GM19193 (cell line): ENCODE results near the gene NOC2L.

ENCODE experiments used
- POLR2A ChIP-seq: IDR thresholded peaks from 4 replicates; pipeline ENCODE4 v1.6.1; 2011; ENCODE audit not compliant: insufficient read depth, insufficient read length; ENCODE audit errors: extremely low read depth

Gene NOC2L

DNA sequence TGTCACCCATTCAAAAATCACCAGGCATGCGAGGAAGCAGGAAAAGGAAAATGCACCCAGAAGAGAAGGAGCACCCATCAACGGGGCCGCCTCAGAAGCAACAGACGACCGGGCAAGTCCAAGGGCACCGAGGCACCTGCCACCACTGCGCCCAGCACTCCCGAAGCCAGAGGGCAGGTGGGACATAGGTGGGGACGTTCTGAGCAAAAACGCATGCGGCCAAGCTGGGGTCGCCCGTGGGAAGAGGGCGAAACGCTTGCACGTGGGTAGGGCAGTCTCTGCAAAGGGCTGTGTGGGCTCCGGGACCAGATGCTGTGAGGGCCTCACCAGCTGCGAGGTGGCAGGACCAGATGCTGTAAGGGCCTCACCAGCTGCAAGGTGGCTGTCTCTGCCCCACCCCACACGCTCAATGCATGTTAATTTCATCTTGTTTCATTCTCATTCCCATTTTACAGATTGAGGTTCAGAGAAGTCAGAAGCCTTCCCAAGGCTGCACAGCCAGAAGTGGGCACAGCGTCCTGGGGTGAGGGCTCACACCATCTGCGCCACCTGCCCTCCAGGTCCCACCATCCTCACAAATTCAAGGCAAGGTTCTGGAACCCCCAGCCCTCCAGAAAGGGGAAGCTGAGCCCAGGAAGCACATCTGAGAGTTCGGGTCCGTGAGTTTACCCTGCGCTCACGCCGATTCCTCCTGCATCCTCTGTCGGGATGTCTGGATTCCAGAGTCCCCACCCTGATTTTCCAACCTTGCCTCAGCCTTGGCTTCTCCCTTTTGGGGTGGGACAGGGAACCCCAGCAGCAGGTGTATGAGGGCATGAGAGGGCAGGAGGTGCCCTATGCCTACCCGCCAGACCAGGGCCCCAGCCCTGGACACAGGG is 43.5 kb downstream of the NOC2L start:
- TF ChIP-seq POLR2A: no peak

DNA sequence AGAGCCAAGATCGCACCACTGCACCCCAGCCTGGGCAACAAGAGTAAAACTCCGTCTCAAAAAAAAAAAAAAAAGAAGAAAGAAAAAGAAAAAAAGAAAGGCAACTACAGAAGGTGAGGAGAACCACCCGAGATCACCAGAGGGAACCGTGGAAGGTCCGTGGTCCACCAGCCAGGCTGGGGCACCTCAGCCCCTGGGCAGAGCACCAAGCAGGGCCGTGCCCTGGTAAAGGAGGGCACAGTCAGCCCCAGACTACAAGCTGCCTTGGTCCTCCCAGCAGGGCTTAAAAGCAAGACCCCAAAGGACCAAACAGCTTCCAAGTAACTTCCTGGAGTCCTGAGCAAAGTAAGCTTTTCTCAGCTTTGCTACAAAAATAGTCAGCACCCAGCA is 44.2 kb downstream of the NOC2L start:
- no peak for TF ChIP-seq POLR2A

DNA sequence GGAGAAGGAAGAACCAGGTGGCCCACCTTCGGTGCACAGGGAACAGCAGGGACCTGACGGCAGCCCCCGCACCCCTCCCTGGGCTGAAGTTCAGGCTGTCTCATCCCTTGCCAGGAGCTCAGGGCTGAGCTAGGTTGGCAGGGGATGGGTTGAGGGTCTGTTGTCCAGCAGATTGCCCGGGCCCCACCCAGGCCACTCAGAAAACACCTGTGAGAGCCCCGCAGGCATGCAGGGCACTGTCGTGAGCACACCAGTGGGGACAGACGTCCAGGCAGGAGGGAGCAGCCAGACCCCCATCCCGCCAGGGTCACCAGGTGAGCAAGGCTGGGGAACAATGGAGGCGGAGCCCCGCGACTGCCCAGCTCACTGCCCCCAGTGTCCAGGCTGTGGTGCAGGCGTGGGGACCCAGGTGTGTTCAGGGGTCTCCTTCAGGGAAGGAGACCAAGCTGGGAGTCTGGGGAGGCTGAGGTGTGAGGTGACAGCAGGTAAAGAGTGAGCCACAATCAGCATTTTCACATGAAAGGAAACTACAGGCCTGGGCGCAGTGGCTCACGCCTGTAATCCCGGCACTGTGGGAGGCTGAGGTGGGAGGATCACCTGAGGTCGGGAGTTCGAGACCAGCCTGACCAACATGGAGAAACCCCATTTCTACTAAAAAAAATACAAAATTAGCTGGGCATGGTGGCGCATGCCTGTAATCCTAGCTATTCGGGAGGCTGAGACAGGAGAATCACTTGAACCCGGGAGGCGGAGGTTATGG is 44.7 kb downstream of the NOC2L start:
- TF ChIP-seq POLR2A: no peak

DNA sequence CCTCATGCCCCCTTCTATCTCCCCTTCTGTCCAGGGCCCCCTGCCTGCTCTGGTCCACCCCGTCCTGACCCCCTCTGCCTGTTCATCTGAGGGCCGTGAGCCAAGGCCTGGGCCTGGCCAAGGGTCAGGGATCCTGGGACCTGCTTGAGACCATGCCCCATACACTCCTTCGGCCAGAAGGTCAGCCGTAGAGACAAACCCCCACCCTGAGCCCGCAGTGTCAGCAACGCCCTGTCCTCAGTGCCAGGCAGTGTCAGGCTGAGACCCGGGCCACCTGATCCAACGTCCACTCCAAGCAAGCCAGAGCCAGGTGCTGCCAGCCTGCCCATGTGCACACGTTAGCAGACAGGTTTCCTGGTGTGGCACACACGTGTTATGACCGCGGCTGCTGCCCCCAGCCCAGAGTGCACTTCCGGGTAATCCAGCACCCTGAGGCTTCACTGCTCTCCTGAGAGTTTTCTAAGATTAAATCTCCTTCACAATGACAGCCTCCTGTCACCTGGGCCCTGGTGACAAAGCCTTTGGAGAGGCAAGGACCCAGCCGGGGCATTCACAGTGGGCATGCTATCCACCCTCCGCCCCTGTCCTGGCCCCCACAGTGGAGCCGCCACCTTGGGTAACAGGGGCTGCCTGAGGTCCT is 45.4 kb downstream of the NOC2L start:
- no peak for TF ChIP-seq POLR2A

DNA sequence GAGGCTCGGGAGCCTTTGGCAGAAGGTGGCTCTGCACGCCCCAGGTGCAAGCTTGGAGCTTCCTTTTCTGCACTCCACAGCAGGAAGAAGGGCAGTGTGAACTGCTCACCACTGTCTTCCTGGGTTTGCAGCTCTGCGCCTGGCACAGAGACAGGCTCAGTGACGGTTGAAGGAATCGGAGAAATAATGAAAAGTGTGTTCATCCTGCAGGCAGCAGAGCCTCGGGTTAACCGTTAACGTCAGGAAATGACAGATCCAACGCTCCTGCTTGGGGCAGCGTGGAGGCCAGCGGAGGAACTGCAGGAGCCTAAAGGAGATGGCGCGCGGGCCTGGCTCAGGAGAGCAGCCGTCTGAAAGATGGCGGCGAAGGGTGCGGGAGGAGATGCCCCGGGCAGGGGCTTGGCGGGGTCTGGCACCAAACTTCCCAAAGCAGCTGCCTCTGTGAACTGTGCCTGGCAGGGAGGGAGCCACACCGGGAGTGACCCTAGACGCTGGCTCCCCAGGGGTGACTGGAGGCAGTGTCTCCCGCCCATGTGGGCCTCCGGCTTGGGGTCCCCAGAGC is 46.2 kb downstream of the NOC2L start:
- TF ChIP-seq POLR2A: no peak

DNA sequence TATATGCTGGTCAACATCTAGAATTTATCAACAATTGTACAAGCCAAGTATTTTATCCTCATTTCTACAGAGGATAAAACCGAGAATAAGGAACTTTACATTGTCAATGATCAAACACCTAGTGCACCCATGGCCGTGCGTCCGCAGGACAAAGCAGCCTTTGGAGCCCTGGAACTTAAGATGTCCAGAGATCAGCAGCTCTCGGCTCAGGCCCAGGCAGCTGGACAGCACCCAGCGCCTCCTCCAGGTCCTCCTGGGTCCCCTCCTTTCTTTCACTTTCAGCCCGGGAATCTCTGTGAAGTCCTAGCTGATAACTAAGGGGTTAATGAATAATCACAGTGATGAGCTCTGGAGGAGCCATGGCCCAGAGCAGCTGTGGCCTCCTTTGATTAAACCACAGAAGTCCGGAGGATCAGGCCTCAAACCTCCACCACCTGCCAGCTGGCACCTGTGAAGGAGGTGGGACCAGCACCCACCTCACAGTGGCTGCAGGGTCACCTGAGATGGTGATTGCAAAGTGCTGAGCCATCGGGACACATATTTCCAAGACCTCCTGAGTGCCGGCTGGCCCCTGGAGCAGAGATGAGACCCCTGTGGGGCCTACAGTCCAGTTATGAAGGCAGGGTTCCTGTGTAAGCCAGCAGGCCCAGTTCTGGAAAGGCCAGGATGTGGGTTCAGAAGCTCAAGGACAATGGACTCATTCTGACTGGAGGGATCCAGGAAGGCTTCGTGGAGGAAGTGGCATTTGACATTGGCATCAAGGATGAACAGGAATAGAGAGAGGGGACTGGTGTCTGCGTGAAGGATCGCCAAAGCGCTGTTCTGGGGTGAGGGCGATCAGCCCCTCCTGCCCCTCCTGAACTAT is 46.9 kb downstream of the NOC2L start:
- no peak for TF ChIP-seq POLR2A

DNA sequence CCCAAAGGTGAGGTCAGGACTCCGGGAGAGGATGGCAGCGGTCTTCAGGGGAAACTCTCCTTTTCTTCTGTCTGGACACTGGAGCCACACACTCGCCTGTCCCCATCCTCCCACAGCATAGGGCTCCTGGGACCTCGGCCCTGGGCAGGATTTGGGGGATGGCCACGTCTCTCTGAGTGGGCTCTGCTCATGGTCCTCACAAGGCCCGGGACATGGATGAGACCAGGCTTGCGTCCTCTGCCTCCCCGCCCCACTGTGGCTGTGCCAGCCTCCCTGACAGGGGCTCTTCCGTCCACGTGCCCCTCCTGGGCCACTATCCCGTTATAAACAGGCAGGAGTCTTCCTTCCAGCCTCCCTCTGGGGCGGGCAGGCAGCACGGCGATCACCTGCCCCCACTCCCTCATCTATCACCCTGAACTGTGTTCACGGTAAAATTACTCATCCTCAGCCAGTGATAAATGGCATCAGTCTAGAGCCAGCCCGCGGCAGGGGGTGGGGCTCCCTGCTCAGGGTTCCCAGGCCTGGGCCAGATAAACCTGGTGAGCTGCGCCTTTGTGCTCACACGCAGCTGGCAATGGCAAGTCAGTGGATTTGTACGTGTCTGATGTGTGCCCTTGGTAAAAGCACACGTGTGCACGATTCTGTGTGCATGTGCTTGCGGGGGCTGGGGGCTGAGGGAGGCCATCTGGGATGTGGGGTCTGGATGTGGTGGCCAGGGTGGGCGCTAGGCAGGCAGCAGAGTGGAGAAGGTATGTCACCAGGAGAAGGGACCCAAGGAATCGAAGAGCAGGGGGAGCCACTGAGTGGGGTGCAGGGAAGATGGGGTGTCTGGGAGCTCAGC is 48.0 kb downstream of the NOC2L start:
- TF ChIP-seq POLR2A: no peak

DNA sequence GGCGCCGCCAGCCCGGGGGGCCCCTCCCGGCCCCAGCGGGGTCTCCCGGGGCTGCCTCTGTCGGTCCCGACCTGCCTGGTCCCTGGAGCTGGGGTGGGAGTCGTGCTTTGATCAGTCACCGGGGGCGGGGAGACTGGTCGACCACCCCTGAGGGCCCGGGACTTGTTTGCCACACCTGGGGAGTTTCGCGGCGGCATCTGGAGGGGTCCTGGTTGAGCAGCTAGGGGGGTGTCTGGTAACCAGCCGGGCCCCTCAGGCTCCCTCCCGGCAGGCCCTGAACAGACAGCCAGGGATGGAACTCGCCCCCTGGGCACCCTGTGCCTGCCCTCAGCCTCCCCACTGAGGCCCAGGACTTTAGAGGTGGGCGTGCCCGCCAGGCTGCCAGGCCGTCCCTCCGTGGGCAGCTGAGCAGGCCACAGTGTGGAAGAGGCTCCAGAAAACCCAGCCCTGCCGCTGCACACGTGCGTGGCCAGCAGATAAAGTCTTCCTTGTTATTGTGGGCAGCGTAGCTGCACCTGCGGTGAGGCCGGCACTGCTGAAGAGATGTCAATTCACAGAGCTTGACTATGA is 48.7 kb downstream of the NOC2L start:
- no peak for TF ChIP-seq POLR2A

DNA sequence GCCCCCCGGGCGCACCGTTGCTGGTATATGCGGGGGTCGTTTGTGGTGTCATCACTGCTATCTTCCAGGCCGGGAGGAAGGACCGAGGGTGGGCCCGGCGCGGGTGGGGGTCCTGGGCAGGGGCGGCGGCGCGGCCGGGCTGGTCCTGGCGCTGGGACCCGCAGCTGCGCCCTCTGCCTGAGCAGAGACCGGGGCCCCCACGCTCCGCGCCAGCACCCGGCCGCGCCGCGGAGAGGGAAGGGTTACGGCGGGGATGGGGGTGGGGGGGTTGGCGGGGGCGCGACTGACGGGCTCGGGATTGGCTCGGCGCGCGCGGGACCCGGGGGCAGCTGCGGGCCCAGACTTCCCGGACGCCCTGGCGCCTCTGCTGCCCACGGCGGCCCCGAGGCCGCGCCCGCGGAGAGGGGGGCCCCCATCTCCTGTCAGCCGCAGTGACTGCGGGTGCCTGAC is 49.2 kb downstream of the NOC2L start:
- TF ChIP-seq POLR2A: no peak

DNA sequence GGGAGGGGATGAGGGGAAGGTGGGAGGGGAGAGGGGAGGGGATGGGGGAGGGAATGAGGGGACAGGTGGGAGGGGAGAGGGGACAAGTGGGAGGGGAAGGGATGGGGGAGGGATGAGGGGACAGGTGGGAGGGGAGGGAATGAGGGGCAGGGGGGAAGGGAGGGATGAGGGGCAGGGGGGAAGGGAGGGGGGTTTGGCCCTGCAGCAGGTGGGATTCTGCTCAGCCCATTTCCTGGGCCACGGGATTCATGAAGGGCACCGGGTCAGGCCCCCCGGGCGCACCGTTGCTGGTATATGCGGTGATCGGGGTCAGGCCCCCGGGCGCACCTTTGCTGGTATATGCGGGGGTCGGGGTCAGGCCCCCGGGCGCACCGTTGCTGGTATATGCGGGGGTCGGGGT is 50.4 kb downstream of the NOC2L start:
- TF ChIP-seq POLR2A: no peak

DNA sequence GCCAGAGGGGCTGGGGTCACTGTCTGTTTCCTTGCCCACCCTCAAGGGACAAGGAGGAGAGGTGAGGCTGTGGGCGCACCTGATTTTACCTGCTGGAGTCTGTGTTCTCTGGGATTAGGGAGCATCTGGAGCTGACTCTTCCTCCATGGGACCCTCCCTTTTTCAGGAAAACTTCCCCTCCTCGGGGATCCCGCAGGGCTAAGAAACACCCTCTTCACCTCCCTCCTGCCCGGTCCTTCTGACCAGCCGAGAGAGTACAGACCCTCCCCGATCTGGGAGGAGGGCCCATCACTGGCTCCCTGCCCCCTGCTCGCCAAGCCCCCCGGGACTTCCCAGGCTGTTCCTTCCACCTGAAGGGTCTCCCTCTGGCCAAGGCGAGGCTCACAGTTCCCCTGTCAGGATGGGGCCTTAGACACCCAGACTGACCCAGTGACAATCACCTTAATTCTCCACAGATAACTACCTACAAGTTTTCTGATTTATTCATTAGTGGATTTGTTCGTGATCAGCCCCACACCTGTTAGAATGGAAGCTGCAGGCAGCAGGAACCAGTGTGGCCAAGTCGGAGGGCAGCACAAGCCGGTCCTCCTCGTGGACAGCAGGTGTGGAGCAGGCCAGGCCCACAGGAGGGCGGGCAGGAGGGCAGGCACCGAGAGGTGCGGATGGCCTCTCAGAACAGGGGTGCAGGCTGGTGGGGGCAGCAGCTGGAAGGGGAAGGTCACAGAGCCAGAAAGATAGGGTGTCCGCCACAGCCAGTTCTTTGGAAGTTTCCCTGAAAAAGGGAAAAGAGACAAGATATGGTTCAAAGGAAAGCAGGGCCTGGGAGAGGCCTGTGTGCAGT is 51.2 kb downstream of the NOC2L start:
- TF ChIP-seq POLR2A: no peak
